ENCODE measurements around the gene ZNF484.
A peak's percentile ranks its signal among the peaks of the same experiment; 100 is the strongest.
"Not testable (repeated sequence)": the region's sequence is repeated elsewhere in the genome, so short reads cannot be mapped to it uniquely, and the experiment has no call there.

The ZNF484 gene

GRCh38 chr9:92850898-92851297, 26.9 kb downstream of the ZNF484 start:
- Histone ChIP-seq H3K9me3 (ENCODE audit: control insufficient read depth, insufficient read depth, low read length) (peaks cover 26% of the 10 kb centered on the region), H3K4me1 (ENCODE audit: control insufficient read depth, insufficient read depth, low read length) (no peaks in the 10 kb centered on the region), H3K36me3 (ENCODE audit: control insufficient read depth, insufficient read depth, low read length) (peaks cover 16% of the 10 kb centered on the region), H3K9ac (ENCODE audit: low read depth, low read length) (no peak overlapping the region), H3K27me3 (ENCODE audit: control insufficient read depth, insufficient read depth, low read length) (no peaks in the 10 kb centered on the region), H3K4me3 (ENCODE audit: low read depth, low read length) (no peak overlapping the region)

- not testable (repeated sequence) for H3K9ac ChIP-seq (ENCODE audit: low read depth, low read length); H3K4me1 ChIP-seq (ENCODE audit: control insufficient read depth, insufficient read depth, low read length); H3K27me3 ChIP-seq (ENCODE audit: control insufficient read depth, insufficient read depth, low read length); H3K4me3 ChIP-seq (ENCODE audit: low read depth, low read length)
- Histone ChIP-seq H3K36me3 (ENCODE audit: control insufficient read depth, insufficient read depth, low read length) (peaks cover 16% of the 10 kb centered on the region), H3K9me3 (ENCODE audit: control insufficient read depth, insufficient read depth, low read length) (peaks cover 26% of the 10 kb centered on the region)
These were observed 29.1 kb downstream of the ZNF484 start for GRCh38 chr9:92848740-92849139.

- H3K9me3 ChIP-seq (ENCODE audit: control insufficient read depth, insufficient read depth, low read length), result peaks cover 26% of the 10 kb centered on the region
These were observed 31.1 kb downstream of the ZNF484 start for GRCh38 chr9:92846662-92847145.

GRCh38 chr9:92838411-92838810, 39.4 kb downstream of the ZNF484 start:
- not testable (repeated sequence) for H3K4me1 ChIP-seq (ENCODE audit: control insufficient read depth, insufficient read depth, low read length)

More at GRCh38 chr9:92846662-92847145, 31.1 kb downstream of the ZNF484 start:
- H3K36me3 ChIP-seq (ENCODE audit: control insufficient read depth, insufficient read depth, low read length), result peaks cover 11% of the 10 kb centered on the region
- H3K4me3 ChIP-seq (ENCODE audit: low read depth, low read length), result no peak overlapping the region
- no peaks in the 10 kb centered on the region for H3K27me3 ChIP-seq (ENCODE audit: control insufficient read depth, insufficient read depth, low read length)
- no peaks in the 10 kb centered on the region for H3K4me1 ChIP-seq (ENCODE audit: control insufficient read depth, insufficient read depth, low read length)
- H3K9ac ChIP-seq (ENCODE audit: low read depth, low read length), result no peak overlapping the region

GRCh38 chr9:92837191-92837590, 40.6 kb downstream of the ZNF484 start:
- no peak overlapping the region for H3K9ac ChIP-seq (ENCODE audit: low read depth, low read length)
- peaks cover 3% of the 10 kb centered on the region for H3K36me3 ChIP-seq (ENCODE audit: control insufficient read depth, insufficient read depth, low read length)
- H3K9me3 ChIP-seq (ENCODE audit: control insufficient read depth, insufficient read depth, low read length), result peaks cover 4% of the 10 kb centered on the region
- H3K27me3 ChIP-seq (ENCODE audit: control insufficient read depth, insufficient read depth, low read length), result no peaks in the 10 kb centered on the region
- no peaks in the 10 kb centered on the region for H3K4me1 ChIP-seq (ENCODE audit: control insufficient read depth, insufficient read depth, low read length)
- no peak overlapping the region for H3K4me3 ChIP-seq (ENCODE audit: low read depth, low read length)

More at GRCh38 chr9:92838411-92838810, 39.4 kb downstream of the ZNF484 start:
- H3K9me3 ChIP-seq (ENCODE audit: control insufficient read depth, insufficient read depth, low read length); H3K27me3 ChIP-seq (ENCODE audit: control insufficient read depth, insufficient read depth, low read length); H3K9ac ChIP-seq (ENCODE audit: low read depth, low read length); H3K4me3 ChIP-seq (ENCODE audit: low read depth, low read length); H3K36me3 ChIP-seq (ENCODE audit: control insufficient read depth, insufficient read depth, low read length): not testable (repeated sequence)

GRCh38 chr9:92829420-92829819, 48.4 kb downstream of the ZNF484 start:
- Histone ChIP-seq H3K9me3 (ENCODE audit: control insufficient read depth, insufficient read depth, low read length) (no peaks in the 10 kb centered on the region), H3K36me3 (ENCODE audit: control insufficient read depth, insufficient read depth, low read length) (no peaks in the 10 kb centered on the region), H3K9ac (ENCODE audit: low read depth, low read length) (no peak overlapping the region), H3K27me3 (ENCODE audit: control insufficient read depth, insufficient read depth, low read length) (no peaks in the 10 kb centered on the region), H3K4me3 (ENCODE audit: low read depth, low read length) (no peak overlapping the region), H3K4me1 (ENCODE audit: control insufficient read depth, insufficient read depth, low read length) (no peaks in the 10 kb centered on the region)

- not testable (repeated sequence) for H3K4me1 ChIP-seq (ENCODE audit: control insufficient read depth, insufficient read depth, low read length); H3K27me3 ChIP-seq (ENCODE audit: control insufficient read depth, insufficient read depth, low read length); H3K4me3 ChIP-seq (ENCODE audit: low read depth, low read length); H3K9me3 ChIP-seq (ENCODE audit: control insufficient read depth, insufficient read depth, low read length); H3K9ac ChIP-seq (ENCODE audit: low read depth, low read length); H3K36me3 ChIP-seq (ENCODE audit: control insufficient read depth, insufficient read depth, low read length)
These were observed 52.8 kb downstream of the ZNF484 start for GRCh38 chr9:92825065-92825464.

- H3K9me3 ChIP-seq (ENCODE audit: control insufficient read depth, insufficient read depth, low read length), result no peaks in the 10 kb centered on the region
These were observed 56.9 kb downstream of the ZNF484 start for GRCh38 chr9:92820964-92821363.

GRCh38 chr9:92819898-92820297, 57.9 kb downstream of the ZNF484 start:
- not testable (repeated sequence) for H3K9me3 ChIP-seq (ENCODE audit: control insufficient read depth, insufficient read depth, low read length); H3K4me1 ChIP-seq (ENCODE audit: control insufficient read depth, insufficient read depth, low read length); H3K27me3 ChIP-seq (ENCODE audit: control insufficient read depth, insufficient read depth, low read length); H3K36me3 ChIP-seq (ENCODE audit: control insufficient read depth, insufficient read depth, low read length); H3K9ac ChIP-seq (ENCODE audit: low read depth, low read length); H3K4me3 ChIP-seq (ENCODE audit: low read depth, low read length)

More at GRCh38 chr9:92820964-92821363, 56.9 kb downstream of the ZNF484 start:
- Histone ChIP-seq H3K9ac (ENCODE audit: low read depth, low read length) (no peak overlapping the region), H3K27me3 (ENCODE audit: control insufficient read depth, insufficient read depth, low read length) (no peaks in the 10 kb centered on the region), H3K36me3 (ENCODE audit: control insufficient read depth, insufficient read depth, low read length) (no peaks in the 10 kb centered on the region), H3K4me1 (ENCODE audit: control insufficient read depth, insufficient read depth, low read length) (peaks cover 2% of the 10 kb centered on the region), H3K4me3 (ENCODE audit: low read depth, low read length) (no peak overlapping the region)

GRCh38 chr9:92809629-92810326, 68.1 kb downstream of the ZNF484 start:
- Histone ChIP-seq H3K4me3 (ENCODE audit: low read depth, low read length) (peak overlapping the region; percentile 63), H3K27me3 (ENCODE audit: control insufficient read depth, insufficient read depth, low read length) (peaks cover 75% of the 10 kb centered on the region)
- H3K36me3 ChIP-seq (ENCODE audit: control insufficient read depth, insufficient read depth, low read length); H3K4me1 ChIP-seq (ENCODE audit: control insufficient read depth, insufficient read depth, low read length); H3K9ac ChIP-seq (ENCODE audit: low read depth, low read length); H3K9me3 ChIP-seq (ENCODE audit: control insufficient read depth, insufficient read depth, low read length): not testable (repeated sequence)

GRCh38 chr9:92808726-92809451, 68.9 kb downstream of the ZNF484 start:
- no peaks in the 10 kb centered on the region for H3K36me3 ChIP-seq (ENCODE audit: control insufficient read depth, insufficient read depth, low read length)
- H3K9ac ChIP-seq (ENCODE audit: low read depth, low read length), result no peak overlapping the region
- H3K4me1 ChIP-seq (ENCODE audit: control insufficient read depth, insufficient read depth, low read length), result no peaks in the 10 kb centered on the region
- peaks cover 82% of the 10 kb centered on the region for H3K27me3 ChIP-seq (ENCODE audit: control insufficient read depth, insufficient read depth, low read length)
- peak overlapping the region; percentile 63 for H3K4me3 ChIP-seq (ENCODE audit: low read depth, low read length)
- no peaks in the 10 kb centered on the region for H3K9me3 ChIP-seq (ENCODE audit: control insufficient read depth, insufficient read depth, low read length)
